NCI-H1930 (cell line): ENCODE data around the gene FAM177A1.
"Not testable (repeated sequence)": the region's sequence is repeated elsewhere in the genome, so short reads cannot be mapped to it uniquely, and the experiment has no call there.

ENCODE experiments used
- DNase-seq, 2 experiments: peaks; one replicate each; lab custom pipeline; 2025; lab: John Stamatoyannopoulos, UW

The FAM177A1 gene

GRCh38 chr14:35046048-35046750, at the start of gene FAM177A1:
Gene FAM177A1 (plus strand): TSS chr14:35046272. CDS start chr14:35046464, 192 bp downstream.
- DNase-seq, result peak; percentile 93 to 95

- DNase-seq, result no peak
Measured at GRCh38 chr14:34997762-34998161, 48.3 kb upstream of the FAM177A1 start.

GRCh38 chr14:34999500-34999899, 46.6 kb upstream of the FAM177A1 start:
- DNase-seq, result no peak

- DNase-seq, result no peak
Measured at GRCh38 chr14:35001621-35002020, 44.5 kb upstream of the FAM177A1 start.

GRCh38 chr14:35004839-35005238, 41.2 kb upstream of the FAM177A1 start:
- DNase-seq, result no peak

GRCh38 chr14:35016568-35016967, 29.5 kb upstream of the FAM177A1 start:
- no peak for DNase-seq

- DNase-seq, result no peak
Measured at GRCh38 chr14:35020713-35021112, 25.4 kb upstream of the FAM177A1 start.

- no peak for DNase-seq
Measured at GRCh38 chr14:35028435-35028834, 17.6 kb upstream of the FAM177A1 start.

GRCh38 chr14:35032562-35032961, 13.5 kb upstream of the FAM177A1 start:
- no peak for DNase-seq

- DNase-seq, result no peak
Measured at GRCh38 chr14:35034440-35034833, 11.6 kb upstream of the FAM177A1 start.

- not testable (repeated sequence) for DNase-seq
Measured at GRCh38 chr14:35034944-35035554, 11.0 kb upstream of the FAM177A1 start.

GRCh38 chr14:35038312-35038711, 7.8 kb upstream of the FAM177A1 start:
- not testable (repeated sequence) for DNase-seq

- no peak for DNase-seq
Measured at GRCh38 chr14:35042632-35043031, 3.4 kb upstream of the FAM177A1 start.

GRCh38 chr14:35043046-35043445, 3.0 kb upstream of the FAM177A1 start:
- no peak for DNase-seq

- DNase-seq, result no peak
Measured at GRCh38 chr14:35044939-35045797, 904 bp upstream of the FAM177A1 start.

- no peak for DNase-seq
Measured at GRCh38 chr14:35045798-35046047, 349 bp upstream of the FAM177A1 start.

- peak in 1 of 2 experiments; percentile 13 for DNase-seq
Measured at GRCh38 chr14:35046751-35047536, 872 bp downstream of the FAM177A1 start.

GRCh38 chr14:35047976-35048513, 2.0 kb downstream of the FAM177A1 start:
- DNase-seq, result no peak

- DNase-seq, result no peak
Measured at GRCh38 chr14:35050652-35051051, 4.6 kb downstream of the FAM177A1 start.

GRCh38 chr14:35051796-35052195, 5.7 kb downstream of the FAM177A1 start:
- DNase-seq, result no peak

- DNase-seq, result no peak
Measured at GRCh38 chr14:35052637-35053036, 6.6 kb downstream of the FAM177A1 start.
